B cell (primary cell): Measurements from ENCODE around the gene PTGES3. TPM values are rescaled to one million over a fixed set of nuclear protein-coding genes. Genes with fewer than 3 reads are reported as not detected.
"Not testable (repeated sequence)": the region's sequence is repeated elsewhere in the genome, so short reads cannot be mapped to it uniquely, and the experiment has no call there.

Source experiments
- ATAC-seq: fragments of 200-7000 bp; cut with Tn5 transposase; one replicate; pipeline ENCODE4 v1.10.0; 2021; ENCODE audit warnings: low read depth, mild to moderate bottlenecking, moderate number of reproducible peaks, moderate library complexity
- CTCF ChIA-PET: fragments of 350-600 bp; sonication (Branson Sonifier 250); formaldehyde crosslinking; loops from one replicate; lab custom pipeline; 2021; ENCODE audit warnings: antibody characterized with exemption, inconsistent platforms; lab: Charles Lee
- POLR2A ChIA-PET: fragments of 350-600 bp; sonication (Branson Sonifier 250); formaldehyde crosslinking; loops from one replicate; lab custom pipeline; 2021; ENCODE audit warnings: antibody characterized with exemption; lab: Charles Lee
- DNase-seq: peaks from one replicate; pipeline ENCODE4 v3.0.0; 2013
- H2AFZ ChIP-seq: 2 replicates; pipeline ENCODE4 v1.6.1; 2012; ENCODE audit warnings: mild to moderate bottlenecking, low read depth, low read length; ENCODE audit not compliant: insufficient read depth, poor library complexity, severe bottlenecking
- H3K27ac ChIP-seq, 2 donors: 1 replicate in 1 of 2; 2 replicates in 1 of 2; pipeline ENCODE4 v1.5.1; 2012 to 2013; ENCODE audit warnings: low read length in 2 of 2, mild to moderate bottlenecking in 2 of 2, moderate library complexity in 1 of 2
- H3K27me3 ChIP-seq, 4 experiments: fragments of 200-600 bp in 1 of 4; sonication (generic) in 1 of 4; replicated peaks in 1 of 4; 1 replicate in 2 of 4; 2 replicates in 2 of 4; pipeline versions ENCODE4 v1.6.1 to v1.7.0; 2013 to 2016; ENCODE audit warnings: low read length in 3 of 4, mild to moderate bottlenecking in 2 of 4, mixed read lengths in 1 of 4, moderate library complexity in 1 of 4; ENCODE audit not compliant: insufficient read depth in 4 of 4, control insufficient read depth in 3 of 4; ENCODE audit errors: control extremely low read depth in 1 of 4
- H3K36me3 ChIP-seq, 2 experiments: replicated peaks in 1 of 2; 1 replicate in 1 of 2; 2 replicates in 1 of 2; pipeline versions ENCODE4 v1.6.1 to v1.7.1; 2013; ENCODE audit warnings: low read length in 1 of 2; ENCODE audit not compliant: insufficient read depth in 2 of 2, control insufficient read depth in 1 of 2; ENCODE audit errors: control extremely low read depth in 1 of 2, extremely low read depth in 1 of 2
- H3K4me1 ChIP-seq, 2 donors: fragments of 200-600 bp in 1 of 2; sonication (generic) in 1 of 2; 1 replicate in 1 of 2; 2 replicates in 1 of 2; pipeline versions ENCODE4 v1.5.1 to v1.6.1; 2013 to 2017; ENCODE audit warnings: low read length in 2 of 2; ENCODE audit not compliant: control insufficient read depth in 2 of 2, insufficient read depth in 2 of 2
- H3K4me2 ChIP-seq: replicated peaks from 2 replicates; pipeline ENCODE3; 2012; ENCODE audit warnings: mild to moderate bottlenecking, low read depth, low read length; ENCODE audit not compliant: poor library complexity, severe bottlenecking
- H3K4me3 ChIP-seq, 5 experiments: fragments of 200-600 bp in 1 of 5; sonication (generic) in 1 of 5; 1 replicate in 3 of 5; 2 replicates in 2 of 5; pipeline versions ENCODE4 v1.5.1 to v1.7.0; 2011 to 2016; ENCODE audit warnings: low read length in 4 of 5, mild to moderate bottlenecking in 4 of 5, low read depth in 2 of 5, control low read depth in 1 of 5, moderate library complexity in 1 of 5; ENCODE audit not compliant: insufficient read depth in 1 of 5; ENCODE audit errors: control extremely low read depth in 1 of 5, extremely low read depth in 1 of 5
- H3K79me2 ChIP-seq: fragments of 200-600 bp; sonication (generic); one replicate; pipeline ENCODE4 v1.6.0; 2016; ENCODE audit warnings: low read length; ENCODE audit not compliant: control insufficient read depth, insufficient read depth
- H3K9ac ChIP-seq: fragments of 200-600 bp; sonication (generic); 2 replicates; pipeline ENCODE4 v1.6.1; 2017; ENCODE audit warnings: mild to moderate bottlenecking, low read length, moderate library complexity
- H3K9me3 ChIP-seq, 3 donors: one replicate each; pipeline versions ENCODE4 v1.6.1 to v1.7.1; 2013; ENCODE audit warnings: low read length in 2 of 3; ENCODE audit not compliant: control insufficient read depth in 2 of 3, insufficient read depth in 1 of 3; ENCODE audit errors: control extremely low read depth in 1 of 3
- H4K20me1 ChIP-seq: 2 replicates; pipeline ENCODE4 v1.6.0; 2012; ENCODE audit warnings: mild to moderate bottlenecking, low read length; ENCODE audit not compliant: insufficient read depth, control insufficient read depth, poor library complexity, severe bottlenecking
- H3K27ac Mint-ChIP-seq: one replicate; pipeline ENCODE4 v1.8.0; 2021; ENCODE audit warnings: mixed read lengths
- H3K27me3 Mint-ChIP-seq: one replicate; pipeline ENCODE4 v1.8.0; 2021; ENCODE audit warnings: mixed read lengths
- H3K4me1 Mint-ChIP-seq: one replicate; pipeline ENCODE4 v1.8.0; 2021; ENCODE audit warnings: mixed read lengths
- H3K4me3 Mint-ChIP-seq: one replicate; pipeline ENCODE4 v1.8.0; 2021; ENCODE audit warnings: mixed read lengths
- H3K9me3 Mint-ChIP-seq: one replicate; pipeline ENCODE4 v1.8.0; 2022; ENCODE audit warnings: mixed read lengths; ENCODE audit not compliant: insufficient read depth
- EZH2 ChIP-seq: IDR thresholded peaks from 2 replicates; pipeline ENCODE4 v1.6.1; 2012; ENCODE audit warnings: borderline replicate concordance, low read depth, mild to moderate bottlenecking, moderate library complexity, low read length; ENCODE audit not compliant: insufficient read depth, poor library complexity, severe bottlenecking
- WGBS: methylation state at CpG from one replicate; pipeline ENCODE4 v1.1.5; 2013; ENCODE audit warnings: missing lambda C conversion rate; ENCODE audit not compliant: insufficient coverage; 5-methylcytosine and 5-hydroxymethylcytosine counted together
- intact Hi-C: fragments of 100-400 bp; cut with micrococcal nuclease; formaldehyde crosslinking; loops from one replicate; pipeline ENCODE4 v1.10.0; 2022
- polyA plus RNA-seq: library from polyadenylated mRNA; depleted of rRNA; stranded (reverse); fragments of >200 nt; gene quantifications from 2 replicates; pipeline ENCODE4 v1.2.3, GENCODE V29; 2012
- total RNA-seq, 2 donors: library from RNA; stranded (reverse); fragments of 120-200 nt in 1 of 2; gene quantifications; 1 replicate in 1 of 2; 2 replicates in 1 of 2; pipeline versions ENCODE4 v1.2.3 to v1.2.4, GENCODE V29; 2013 to 2022
- TF ChIP-seq, protein P1 (sequence below): fragments of 200-600 bp; IDR thresholded peaks from one replicate; pipeline ENCODE4 v1.8.0; 2022; ENCODE audit warnings: antibody characterized with exemption, mild to moderate bottlenecking

The PTGES3 gene
- total and polyA plus RNA-seq, 2 donors (not counting 1 experiment from before 2014, with no cell fraction given): 35.3 to 121 TPM

DNA sequence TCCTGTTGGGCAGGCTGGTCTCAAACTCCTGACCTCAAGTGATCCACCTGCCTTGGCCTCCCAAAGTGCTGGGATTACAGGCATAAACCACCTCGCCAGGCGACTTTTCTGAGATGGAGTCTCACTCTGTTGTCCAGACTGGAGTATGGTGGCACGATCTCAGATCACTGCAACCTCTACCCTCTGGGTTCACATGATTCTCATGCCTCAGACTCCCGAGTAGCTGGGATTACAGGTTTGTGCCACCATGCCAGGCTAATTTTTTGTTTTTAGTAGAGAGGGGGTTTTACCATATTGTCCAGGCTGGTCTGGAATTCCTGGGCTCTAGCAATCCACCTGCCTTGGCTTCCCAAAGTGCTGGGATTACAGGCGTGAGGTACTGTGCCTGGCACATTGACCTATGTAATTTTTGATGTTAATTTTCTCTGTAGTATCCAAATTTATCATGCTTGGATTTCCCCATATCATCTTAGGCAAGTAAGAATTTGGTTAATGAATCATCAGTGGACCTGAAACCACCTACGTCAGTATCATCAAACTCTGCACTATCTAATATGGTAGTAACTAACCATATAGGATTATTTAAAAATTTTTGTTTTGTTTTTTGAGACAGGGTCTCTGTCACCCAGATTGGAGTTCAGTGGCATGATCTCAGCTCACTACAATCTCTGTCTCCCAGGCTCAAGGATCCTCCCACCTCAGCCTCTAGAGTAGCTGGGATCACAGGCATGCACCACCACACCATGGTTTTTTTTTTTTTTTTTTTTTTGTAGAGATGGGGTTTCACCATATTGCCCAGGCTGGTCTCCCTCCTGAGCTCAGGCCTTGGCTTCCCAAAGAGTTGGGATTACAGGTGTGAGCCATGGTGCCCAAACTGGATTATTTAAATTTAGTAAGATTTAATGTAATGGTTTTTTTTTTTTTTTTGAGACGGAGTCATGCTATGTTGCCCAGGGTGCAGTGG is 30.4 kb downstream of the PTGES3 start:
- DNase-seq (no peak), ATAC-seq (peak; percentile 57)
- Mint-ChIP-seq H3K27me3 (no peaks in the 10 kb centered on the region), H3K27ac (no peak overlapping the region), H3K4me1 (peaks cover 21% of the 10 kb centered on the region), H3K9me3 (peaks cover 6% of the 10 kb centered on the region), H3K4me3 (peak overlapping the region; percentile 16)
- TF ChIP-seq EZH2: no peak
- TF ChIP-seq, protein P1, sequence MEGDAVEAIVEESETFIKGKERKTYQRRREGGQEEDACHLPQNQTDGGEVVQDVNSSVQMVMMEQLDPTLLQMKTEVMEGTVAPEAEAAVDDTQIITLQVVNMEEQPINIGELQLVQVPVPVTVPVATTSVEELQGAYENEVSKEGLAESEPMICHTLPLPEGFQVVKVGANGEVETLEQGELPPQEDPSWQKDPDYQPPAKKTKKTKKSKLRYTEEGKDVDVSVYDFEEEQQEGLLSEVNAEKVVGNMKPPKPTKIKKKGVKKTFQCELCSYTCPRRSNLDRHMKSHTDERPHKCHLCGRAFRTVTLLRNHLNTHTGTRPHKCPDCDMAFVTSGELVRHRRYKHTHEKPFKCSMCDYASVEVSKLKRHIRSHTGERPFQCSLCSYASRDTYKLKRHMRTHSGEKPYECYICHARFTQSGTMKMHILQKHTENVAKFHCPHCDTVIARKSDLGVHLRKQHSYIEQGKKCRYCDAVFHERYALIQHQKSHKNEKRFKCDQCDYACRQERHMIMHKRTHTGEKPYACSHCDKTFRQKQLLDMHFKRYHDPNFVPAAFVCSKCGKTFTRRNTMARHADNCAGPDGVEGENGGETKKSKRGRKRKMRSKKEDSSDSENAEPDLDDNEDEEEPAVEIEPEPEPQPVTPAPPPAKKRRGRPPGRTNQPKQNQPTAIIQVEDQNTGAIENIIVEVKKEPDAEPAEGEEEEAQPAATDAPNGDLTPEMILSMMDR: no peak
- Histone ChIP-seq H3K9me3 (peaks cover 0 to 20% (median 7%) of the 10 kb centered on the region in 3 donors), H3K36me3 (no peaks in the 10 kb centered on the region), H2AFZ (no peak overlapping the region), H3K4me3 (no peak overlapping the region), H3K4me1 (peaks cover 0 to 4% of the 10 kb centered on the region in 2 donors), H3K27me3 (no peaks in the 10 kb centered on the region), H3K4me2 (no peak overlapping the region), H3K79me2 (no peaks in the 10 kb centered on the region), H3K27ac (no peak overlapping the region), H3K9ac (no peak overlapping the region), H4K20me1 (no peaks in the 10 kb centered on the region)
- POLR2A ChIA-PET: interaction anchor here (0.6 to 0.7 kb wide), 4 partner anchors 28 to 948 kb away, joined by 3 to 6 read pairs (median 4); no protein-coding TSS in a partner anchor
- WGBS: 65% methylated on average over 2 of the region's 7 CpGs
- intact Hi-C loops: no loop called here
- CTCF ChIA-PET: no interaction called here

DNA sequence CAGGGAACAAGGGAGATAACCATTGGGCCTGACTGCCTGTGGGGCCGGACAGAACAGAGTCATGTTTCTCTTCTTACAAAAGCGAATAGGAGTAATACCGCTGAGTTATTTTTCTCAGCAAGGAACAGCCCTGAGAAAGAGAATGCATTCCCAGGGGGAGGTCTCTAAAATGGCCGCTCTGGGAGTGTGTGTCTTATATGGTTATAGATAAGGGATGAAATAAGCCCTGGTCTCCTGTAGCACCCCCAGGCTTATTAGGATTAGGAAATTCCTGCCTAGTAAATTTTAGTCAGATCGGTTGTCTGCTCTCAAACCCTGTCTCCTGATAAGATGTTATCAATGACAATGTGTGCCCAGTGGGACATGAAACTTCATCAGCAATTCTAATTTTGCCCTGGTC is 34.3 kb downstream of the PTGES3 start:
- peaks cover 0 to 24% (median 9%) of the 10 kb centered on the region in 3 donors for H3K9me3 ChIP-seq
- H3K4me3 Mint-ChIP-seq, H4K20me1 ChIP-seq, intact Hi-C loops, H3K27ac ChIP-seq, H3K79me2 ChIP-seq, H3K27me3 ChIP-seq, H3K4me3 ChIP-seq, H3K4me1 Mint-ChIP-seq, H3K9me3 Mint-ChIP-seq, H2AFZ ChIP-seq, ATAC-seq, H3K36me3 ChIP-seq, H3K27ac Mint-ChIP-seq, H3K4me2 ChIP-seq, DNase-seq, H3K4me1 ChIP-seq, H3K27me3 Mint-ChIP-seq, CTCF ChIA-PET, H3K9ac ChIP-seq: not testable (repeated sequence)
- WGBS: 100% methylated on average over 2 of the region's 5 CpGs
- POLR2A ChIA-PET: interaction anchor here (0.6 kb wide), 1 partner anchor 47 kb away, joined by 3 read pairs; no protein-coding TSS in a partner anchor

DNA sequence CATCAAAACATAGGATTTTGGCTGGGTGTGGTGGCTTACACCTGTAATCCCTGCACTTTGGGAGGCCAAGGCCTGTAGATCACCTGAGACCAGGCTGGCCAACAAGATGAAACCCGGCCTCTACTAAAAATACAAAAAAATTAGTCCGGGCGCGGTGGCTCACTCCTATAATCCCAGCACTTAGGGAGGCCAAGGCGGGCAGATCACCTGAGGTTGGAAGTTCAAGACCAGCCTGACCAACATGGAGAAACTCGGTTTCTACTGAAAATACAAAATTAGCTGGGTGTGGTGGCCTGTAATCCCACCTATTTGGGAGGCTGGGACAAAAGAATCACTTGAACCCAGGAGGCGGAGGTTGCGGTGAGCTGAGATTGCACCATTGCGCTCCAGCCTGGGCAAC is 40.1 kb downstream of the PTGES3 start:
- peaks cover 0 to 12% of the 10 kb centered on the region in 2 experiments for H3K36me3 ChIP-seq
- H3K9me3 Mint-ChIP-seq, H3K9me3 ChIP-seq, H3K9ac ChIP-seq, ATAC-seq, DNase-seq, H3K4me3 ChIP-seq, H3K27me3 ChIP-seq, H3K27me3 Mint-ChIP-seq, H2AFZ ChIP-seq, H3K27ac ChIP-seq, H3K4me2 ChIP-seq, H3K4me3 Mint-ChIP-seq, intact Hi-C loops: not testable (repeated sequence)
- H3K27ac Mint-ChIP-seq: peak overlapping the region; percentile 26
- H3K4me1 Mint-ChIP-seq: peaks cover 28% of the 10 kb centered on the region
- WGBS: 92% methylated on average over 2 of the region's 9 CpGs
- CTCF ChIA-PET: interaction anchor here (2.8 to 3.6 kb wide), 2 partner anchors 13 to 20 kb away, joined by 11 to 33 read pairs; no protein-coding TSS in a partner anchor
- H4K20me1 ChIP-seq: peaks cover 18% of the 10 kb centered on the region
- peaks cover 30% of the 10 kb centered on the region for H3K79me2 ChIP-seq
- peaks cover 21 to 22% of the 10 kb centered on the region in 2 donors for H3K4me1 ChIP-seq
- POLR2A ChIA-PET: interaction anchor here (4.1 kb wide), 1 partner anchor 12 kb away, joined by 33 read pairs; no protein-coding TSS in a partner anchor
